Keratinocyte (primary cell): ENCODE data around the gene RALGPS1. TPM values are rescaled to one million over a fixed set of nuclear protein-coding genes. Genes with fewer than 3 reads are reported as not detected.

ENCODE experiments used
- DNase-seq: peaks from one replicate; pipeline ENCODE4 v3.0.0-alpha.2; 2011; ENCODE audit warnings: low read depth, missing footprints, low spot score
- FAIRE-seq: peaks from 2 replicates; lab custom pipeline; 2011; peaks lifted over from hg19 to GRCh38; lab: Jason Lieb, UNC
- H2AFZ ChIP-seq: 2 replicates; pipeline ENCODE4 v1.6.0; 2012; ENCODE audit warnings: low read length, control low read depth, inconsistent platforms; ENCODE audit not compliant: control insufficient read depth
- H3K27ac ChIP-seq: 2 replicates; pipeline ENCODE4 v1.5.1; 2011; ENCODE audit warnings: low read length; ENCODE audit not compliant: control insufficient read depth, insufficient read depth
- H3K27me3 ChIP-seq: 3 replicates; pipeline ENCODE4 v1.6.0; 2011; ENCODE audit warnings: low read length; ENCODE audit not compliant: control insufficient read depth, insufficient read depth; ENCODE audit errors: extremely low read depth
- H3K36me3 ChIP-seq, 2 experiments: 2 replicates in 1 of 2; 3 replicates in 1 of 2; pipeline ENCODE4 v1.5.1; 2011; ENCODE audit warnings: low read length in 2 of 2, mild to moderate bottlenecking in 1 of 2; ENCODE audit not compliant: control insufficient read depth in 2 of 2, insufficient read depth in 2 of 2; ENCODE audit errors: extremely low read depth in 1 of 2
- H3K4me1 ChIP-seq: 3 replicates; pipeline ENCODE4 v1.5.1; 2011; ENCODE audit warnings: low read length; ENCODE audit not compliant: control insufficient read depth, insufficient read depth; ENCODE audit errors: extremely low read depth
- H3K4me2 ChIP-seq: 3 replicates; pipeline ENCODE4 v1.6.0; 2011; ENCODE audit warnings: low read depth, low read length; ENCODE audit not compliant: control insufficient read depth, insufficient read depth; ENCODE audit errors: extremely low read depth
- H3K4me3 ChIP-seq, 3 experiments: fragments of 200-600 bp in 1 of 3; sonication (generic) in 1 of 3; 2 replicates in 2 of 3; 3 replicates in 1 of 3; pipeline ENCODE4 v1.5.1; 2011 to 2016; ENCODE audit warnings: low read length in 3 of 3, mild to moderate bottlenecking in 3 of 3, control low read depth in 2 of 3, inconsistent platforms in 1 of 3, low read depth in 1 of 3, mixed read lengths in 1 of 3, mixed run types in 1 of 3, moderate library complexity in 1 of 3; ENCODE audit not compliant: control insufficient read depth in 2 of 3, insufficient read depth in 2 of 3; ENCODE audit errors: extremely low read depth in 1 of 3
- H3K79me2 ChIP-seq: 2 replicates; pipeline ENCODE4 v1.6.0; 2012; ENCODE audit warnings: low read length; ENCODE audit not compliant: control insufficient read depth, insufficient read depth
- H3K9ac ChIP-seq: 3 replicates; pipeline ENCODE4 v1.6.0; 2011; ENCODE audit warnings: low read length; ENCODE audit not compliant: control insufficient read depth, insufficient read depth; ENCODE audit errors: extremely low read depth
- H3K9me1 ChIP-seq: 3 replicates; pipeline ENCODE4 v1.6.0; 2011; ENCODE audit warnings: low read length; ENCODE audit not compliant: control insufficient read depth, insufficient read depth; ENCODE audit errors: extremely low read depth
- H3K9me3 ChIP-seq: 2 replicates; pipeline ENCODE4 v1.5.1; 2012; ENCODE audit warnings: low read depth, low read length; ENCODE audit not compliant: control insufficient read depth
- H4K20me1 ChIP-seq: 3 replicates; pipeline ENCODE4 v1.6.0; 2011; ENCODE audit warnings: low read length; ENCODE audit not compliant: control insufficient read depth, insufficient read depth; ENCODE audit errors: extremely low read depth
- CTCF ChIP-seq, 3 experiments: IDR thresholded peaks in 1 of 3; conservative IDR thresholded peaks in 1 of 3; optimal IDR thresholded peaks in 1 of 3; 2 replicates in 2 of 3; 3 replicates in 1 of 3; pipeline versions ENCODE3 to v1.5.1; 2011; ENCODE audit warnings: low read length in 3 of 3, mild to moderate bottlenecking in 3 of 3, moderate library complexity in 2 of 3, control low read depth in 1 of 3, inconsistent platforms in 1 of 3; ENCODE audit not compliant: insufficient read depth in 2 of 3; ENCODE audit errors: extremely low read depth in 1 of 3
- EZH2 ChIP-seq: IDR thresholded peaks from one replicate; pipeline ENCODE4 v1.6.1; 2012; ENCODE audit warnings: inconsistent platforms, mild to moderate bottlenecking, low read length, moderate library complexity
- dilution Hi-C: fragments of 300-500 bp; cut with MboI; formaldehyde crosslinking; loops from one replicate; pipeline ENCODE4 v1.7.0; 2020; ENCODE audit warnings: low sequenced_read_pairs; ENCODE audit not compliant: extremely low pct_ligation_motif_present
- polyA plus RNA-seq, 5 experiments: library from polyadenylated mRNA; depleted of rRNA in 3 of 5; stranded (reverse) in 3 of 5; stranded (forward) in 1 of 5; unstranded in 1 of 5; fragments of >200 nt; gene quantifications; 1 replicate in 1 of 5; 2 replicates in 3 of 5; 3 replicates in 1 of 5; pipeline versions ENCODE4 v1.2.1 to v1.2.3, GENCODE V29; 2011 to 2012; ENCODE audit warnings: missing spikeins in 2 of 5, low read depth in 1 of 5, low replicate concordance in 1 of 5

Gene RALGPS1
- polyA plus RNA-seq, 1 donor (not counting 4 experiments of a cell fraction or from before 2014, with no cell fraction given), result 0.56 TPM

GRCh38 chr9:127085186-127085585, 170.6 kb downstream of the RALGPS1 start:
- H4K20me1 ChIP-seq, result no peaks in the 10 kb centered on the region
- H3K27ac ChIP-seq, result no peak overlapping the region
- H3K27me3 ChIP-seq, result peaks cover 7% of the 10 kb centered on the region
- no peak overlapping the region for H3K9ac ChIP-seq
- TF ChIP-seq CTCF (optimal IDR thresholded peaks at IDR 0.05 in 1 of 3, IDR thresholded peaks at IDR 0.05 in 1 of 3, conservative IDR thresholded peaks at IDR 0.05 in 1 of 3; ENCODE audit: extremely low read depth in 1 of 3, insufficient read depth in 2 of 3, low read length in 3 of 3) (no peak), EZH2 (no peak)
- no peaks in the 10 kb centered on the region for H3K79me2 ChIP-seq
- FAIRE-seq (no peak), DNase-seq (no peak)
- no peaks in the 10 kb centered on the region for H3K4me1 ChIP-seq
- no peaks in the 10 kb centered on the region for H3K9me3 ChIP-seq
- H2AFZ ChIP-seq, result no peak overlapping the region
- no peaks in the 10 kb centered on the region for H3K36me3 ChIP-seq
- no peak overlapping the region for H3K4me3 ChIP-seq
- no peaks in the 10 kb centered on the region for H3K9me1 ChIP-seq
- dilution Hi-C loops, result no loop called here
- no peak overlapping the region for H3K4me2 ChIP-seq

GRCh38 chr9:127086771-127087170, 172.2 kb downstream of the RALGPS1 start:
- no peak overlapping the region for H3K4me2 ChIP-seq
- H3K36me3 ChIP-seq, result no peaks in the 10 kb centered on the region
- H3K9me3 ChIP-seq, result no peaks in the 10 kb centered on the region
- H2AFZ ChIP-seq, result no peak overlapping the region
- no peaks in the 10 kb centered on the region for H3K4me1 ChIP-seq
- H4K20me1 ChIP-seq, result no peaks in the 10 kb centered on the region
- H3K79me2 ChIP-seq, result no peaks in the 10 kb centered on the region
- TF ChIP-seq EZH2 (no peak), CTCF (optimal IDR thresholded peaks at IDR 0.05 in 1 of 3, IDR thresholded peaks at IDR 0.05 in 1 of 3, conservative IDR thresholded peaks at IDR 0.05 in 1 of 3; ENCODE audit: extremely low read depth in 1 of 3, insufficient read depth in 2 of 3, low read length in 3 of 3) (no peak)
- no peak overlapping the region for H3K9ac ChIP-seq
- FAIRE-seq, result no peak
- dilution Hi-C loops, result no loop called here
- no peaks in the 10 kb centered on the region for H3K9me1 ChIP-seq
- no peak overlapping the region for H3K27ac ChIP-seq
- H3K4me3 ChIP-seq, result no peak overlapping the region
- H3K27me3 ChIP-seq, result peaks cover 11% of the 10 kb centered on the region
- no peak for DNase-seq
